ENCODE results near the gene RUNX1.
"Not testable (repeated sequence)": the region's sequence is repeated elsewhere in the genome, so short reads cannot be mapped to it uniquely, and the experiment has no call there.

Gene RUNX1

GRCh38 chr21:34818662-34819158, 230.4 kb downstream of the RUNX1 start:
- no peak for DNase-seq

- no peak for DNase-seq
Observed at GRCh38 chr21:34817821-34818661, 231.1 kb downstream of the RUNX1 start.

GRCh38 chr21:34815831-34816705, 233.0 kb downstream of the RUNX1 start:
- no peak for DNase-seq

- DNase-seq, result no peak
Observed at GRCh38 chr21:34814529-34814951, 234.6 kb downstream of the RUNX1 start.

- no peak for DNase-seq
Observed at GRCh38 chr21:34813266-34813894, 235.7 kb downstream of the RUNX1 start.

GRCh38 chr21:34812504-34813265, 236.4 kb downstream of the RUNX1 start:
- DNase-seq, result no peak

GRCh38 chr21:34811368-34811767, 237.7 kb downstream of the RUNX1 start:
- no peak for DNase-seq

- DNase-seq, result no peak
Observed at GRCh38 chr21:34810786-34811185, 238.3 kb downstream of the RUNX1 start.

- no peak for DNase-seq
Observed at GRCh38 chr21:34809822-34810221, 239.3 kb downstream of the RUNX1 start.

- no peak for DNase-seq
Observed at GRCh38 chr21:34808569-34809204, 240.4 kb downstream of the RUNX1 start.

- peak; percentile 51 for DNase-seq
Observed at GRCh38 chr21:34807881-34808568, 241.1 kb downstream of the RUNX1 start.

GRCh38 chr21:34807146-34807880, 241.8 kb downstream of the RUNX1 start:
- peak; percentile 56 for DNase-seq

GRCh38 chr21:34806423-34806822, 242.7 kb downstream of the RUNX1 start:
- no peak for DNase-seq

GRCh38 chr21:34805157-34805556, 243.9 kb downstream of the RUNX1 start:
- DNase-seq, result no peak

GRCh38 chr21:34804584-34804983, 244.5 kb downstream of the RUNX1 start:
- DNase-seq, result not testable (repeated sequence)

GRCh38 chr21:34803782-34804370, 245.2 kb downstream of the RUNX1 start:
- no peak for DNase-seq

GRCh38 chr21:34802180-34802899, 246.8 kb downstream of the RUNX1 start:
- no peak for DNase-seq

GRCh38 chr21:34801519-34802132, 247.5 kb downstream of the RUNX1 start:
- DNase-seq, result no peak
